GM19351 (cell line): Measurements from ENCODE around the gene DAW1.
A peak's percentile ranks its signal among the peaks of the same experiment; 100 is the strongest.
"Not testable (repeated sequence)": the region's sequence is repeated elsewhere in the genome, so short reads cannot be mapped to it uniquely, and the experiment has no call there.

Source experiments
- ATAC-seq: cut with Tn5 transposase; IDR thresholded peaks from one replicate; pipeline ENCODE4 v1.9.1; 2021; ENCODE audit warnings: mild to moderate bottlenecking, moderate library complexity; ENCODE audit not compliant: unreplicated experiment

DAW1 gene

GRCh38 chr2:227871375-227871791, at the start of gene DAW1:
Gene DAW1, plus strand, starts transcription at chr2:227871631. Its CDS starts 59 bp downstream, at chr2:227871690.
- peak; percentile 93 for ATAC-seq

GRCh38 chr2:227822416-227823003, 48.9 kb upstream of the DAW1 start:
- no peak for ATAC-seq

GRCh38 chr2:227823922-227824321, 47.5 kb upstream of the DAW1 start:
- ATAC-seq = no peak

GRCh38 chr2:227824711-227825110, 46.7 kb upstream of the DAW1 start:
- no peak for ATAC-seq

GRCh38 chr2:227826019-227826521, 45.4 kb upstream of the DAW1 start:
- no peak for ATAC-seq

- no peak for ATAC-seq
Measured at GRCh38 chr2:227826563-227826962, 44.9 kb upstream of the DAW1 start.

- no peak for ATAC-seq
Measured at GRCh38 chr2:227827143-227827542, 44.3 kb upstream of the DAW1 start.

GRCh38 chr2:227828477-227828912, 42.9 kb upstream of the DAW1 start:
- no peak for ATAC-seq

GRCh38 chr2:227829337-227829736, 42.1 kb upstream of the DAW1 start:
- ATAC-seq = no peak

GRCh38 chr2:227834423-227834822, 37.0 kb upstream of the DAW1 start:
- no peak for ATAC-seq

GRCh38 chr2:227834916-227835650, 36.3 kb upstream of the DAW1 start:
- no peak for ATAC-seq

GRCh38 chr2:227839339-227840129, 31.9 kb upstream of the DAW1 start:
- ATAC-seq = not testable (repeated sequence)

- peak; percentile 60 for ATAC-seq
Measured at GRCh38 chr2:227846831-227847230, 24.6 kb upstream of the DAW1 start.

GRCh38 chr2:227848146-227848545, 23.3 kb upstream of the DAW1 start:
- no peak for ATAC-seq

GRCh38 chr2:227848586-227848985, 22.8 kb upstream of the DAW1 start:
- ATAC-seq = peak; percentile 89

- ATAC-seq = no peak
Measured at GRCh38 chr2:227849906-227850305, 21.5 kb upstream of the DAW1 start.

GRCh38 chr2:227853204-227853629, 18.2 kb upstream of the DAW1 start:
- no peak for ATAC-seq

GRCh38 chr2:227853765-227854271, 17.6 kb upstream of the DAW1 start:
- ATAC-seq = no peak

GRCh38 chr2:227855440-227855839, 16.0 kb upstream of the DAW1 start:
- ATAC-seq = no peak

GRCh38 chr2:227856697-227857096, 14.7 kb upstream of the DAW1 start:
- no peak for ATAC-seq

GRCh38 chr2:227860221-227860641, 11.2 kb upstream of the DAW1 start:
- no peak for ATAC-seq
